Ascending aorta (tissue), 2 donors: ENCODE data around the gene NUDT8. TPM values are rescaled to one million over a fixed set of nuclear protein-coding genes. Genes with fewer than 3 reads are reported as not detected.
"Not testable (repeated sequence)": the region's sequence is repeated elsewhere in the genome, so short reads cannot be mapped to it uniquely, and the experiment has no call there.

Experiments
- DNase-seq, 2 donors: peaks; one replicate each; pipeline ENCODE4 v3.0.0-alpha.2; 2019; ENCODE audit warnings: low spot score in 2 of 2
- H3K27ac ChIP-seq, 2 donors: fragments of 200-600 bp; sonication (generic); one replicate each; pipeline ENCODE4 v1.5.1; 2016 to 2017; ENCODE audit warnings: mild to moderate bottlenecking in 1 of 2
- H3K27me3 ChIP-seq: fragments of 200-600 bp; sonication (generic); one replicate; pipeline ENCODE4 v1.5.1; 2017
- H3K36me3 ChIP-seq, 2 donors: fragments of 200-600 bp; sonication (generic); one replicate each; pipeline ENCODE4 v1.5.1; 2016
- H3K4me1 ChIP-seq, 2 donors: fragments of 200-600 bp; sonication (generic); one replicate each; pipeline ENCODE4 v1.5.1; 2016 to 2017; ENCODE audit warnings: mild to moderate bottlenecking in 1 of 2
- H3K4me3 ChIP-seq, 2 donors: fragments of 200-600 bp; sonication (generic); one replicate each; pipeline ENCODE4 v1.5.1; 2016 to 2017; ENCODE audit warnings: mild to moderate bottlenecking in 1 of 2
- H3K9me3 ChIP-seq, 2 donors: fragments of 200-600 bp; sonication (generic); one replicate each; pipeline ENCODE4 v1.5.1; 2016
- CTCF ChIP-seq, 3 experiments: fragments of 200-600 bp in 2 of 3; fragments of 450-650 bp in 1 of 3; sonication (generic) in 2 of 3; IDR thresholded peaks; one replicate each; pipeline ENCODE4 v1.5.1; 2016 to 2019; ENCODE audit warnings: antibody characterized with exemption in 3 of 3, mild to moderate bottlenecking in 1 of 3, moderate library complexity in 1 of 3
- intact Hi-C: fragments of 100-400 bp; cut with DNase I; formaldehyde crosslinking; loops from one replicate; pipeline ENCODE4 v1.15.1; 2023
- total RNA-seq: library from RNA; depleted of rRNA; stranded (reverse); fragments of >200 nt; gene quantifications from one replicate; pipeline ENCODE4 v1.1.0, GENCODE V29; 2016

NUDT8 gene
- total RNA-seq, 1 donor from 2014 or later = 23.4 TPM

GRCh38 chr11:67606093-67606491 is 23.6 kb downstream of the NUDT8 start:
- TF ChIP-seq CTCF (IDR thresholded peaks at IDR 0.05) = no peak
- DNase-seq = no peak
- Histone ChIP-seq H3K27me3 (no peaks in the 10 kb centered on the region), H3K4me1 (peaks cover 7 to 22% of the 10 kb centered on the region in 2 donors), H3K4me3 (peak overlapping the region; percentile 96 to 99), H3K36me3 (peaks cover 16 to 25% of the 10 kb centered on the region in 2 donors), H3K9me3 (no peaks in the 10 kb centered on the region), H3K27ac (peak overlapping the region; percentile 66 to 68)
- intact Hi-C loops = loop anchor here (1.0 kb wide), 3 partner anchors 22 to 34 kb away; no protein-coding TSS in a partner anchor

- H3K27me3 ChIP-seq = no peaks in the 10 kb centered on the region
- intact Hi-C loops = loop anchor here (1.0 kb wide), 3 partner anchors 21 to 33 kb away; no protein-coding TSS in a partner anchor
- H3K4me1 ChIP-seq = peaks cover 7 to 22% of the 10 kb centered on the region in 2 donors
- no peak for TF ChIP-seq CTCF (IDR thresholded peaks at IDR 0.05)
- H3K36me3 ChIP-seq = peaks cover 9 to 18% of the 10 kb centered on the region in 2 donors
- H3K9me3 ChIP-seq = no peaks in the 10 kb centered on the region
- peak overlapping the region in 1 of 2 donors; percentile 68 for H3K27ac ChIP-seq
- DNase-seq = no peak
- no peak overlapping the region for H3K4me3 ChIP-seq
These were observed 24.3 kb downstream of the NUDT8 start for GRCh38 chr11:67605231-67606011.

GRCh38 chr11:67604815-67605214 is 24.9 kb downstream of the NUDT8 start:
- Histone ChIP-seq H3K36me3 (peaks cover 5 to 14% of the 10 kb centered on the region in 2 donors), H3K27me3 (no peaks in the 10 kb centered on the region), H3K4me3 (no peak overlapping the region), H3K9me3 (no peaks in the 10 kb centered on the region), H3K4me1 (peaks cover 7 to 22% of the 10 kb centered on the region in 2 donors), H3K27ac (no peak overlapping the region)
- no peak for TF ChIP-seq CTCF (IDR thresholded peaks at IDR 0.05)
- DNase-seq = no peak
- intact Hi-C loops = no loop called here

- H3K4me3 ChIP-seq, H3K9me3 ChIP-seq, H3K27me3 ChIP-seq, DNase-seq, H3K36me3 ChIP-seq, intact Hi-C loops, H3K27ac ChIP-seq: not testable (repeated sequence)
- H3K4me1 ChIP-seq = peaks cover 7 to 22% of the 10 kb centered on the region in 2 donors
These were observed 25.6 kb downstream of the NUDT8 start for GRCh38 chr11:67604119-67604518.

- Histone ChIP-seq H3K4me3 (no peak overlapping the region), H3K36me3 (no peaks in the 10 kb centered on the region), H3K9me3 (no peaks in the 10 kb centered on the region), H3K27ac (no peak overlapping the region), H3K27me3 (no peaks in the 10 kb centered on the region), H3K4me1 (peaks cover 0 to 5% of the 10 kb centered on the region in 2 donors)
- intact Hi-C loops = no loop called here
- TF ChIP-seq CTCF (IDR thresholded peaks at IDR 0.05) = no peak
- no peak for DNase-seq
These were observed 28.6 kb downstream of the NUDT8 start for GRCh38 chr11:67601098-67601497.

GRCh38 chr11:67600324-67601029 is 29.3 kb downstream of the NUDT8 start:
- H3K36me3 ChIP-seq = no peaks in the 10 kb centered on the region
- no peak overlapping the region for H3K27ac ChIP-seq
- no peaks in the 10 kb centered on the region for H3K9me3 ChIP-seq
- no peak for DNase-seq
- TF ChIP-seq CTCF (IDR thresholded peaks at IDR 0.05) = no peak
- H3K4me1 ChIP-seq = no peaks in the 10 kb centered on the region
- intact Hi-C loops = no loop called here
- no peak overlapping the region for H3K4me3 ChIP-seq
- H3K27me3 ChIP-seq = no peaks in the 10 kb centered on the region
